SH-SY5Y (cell line): ENCODE results near the gene MSI2.

Experiments used
- GATA2 ChIP-seq: IDR thresholded peaks from 2 replicates; pipeline ENCODE4 v1.6.1; 2011; ENCODE audit warnings: mild to moderate bottlenecking, low read depth, low read length
- GATA3 ChIP-seq: IDR thresholded peaks from 2 replicates; pipeline ENCODE4 v1.6.1; 2011; ENCODE audit warnings: low read depth, mild to moderate bottlenecking, low read length, moderate library complexity

MSI2 gene

GRCh38 chr17:57498443-57498842, 242.1 kb downstream of the MSI2 start:
- TF ChIP-seq GATA2 = no peak
- no peak for TF ChIP-seq GATA3

GRCh38 chr17:57499648-57500049, 243.3 kb downstream of the MSI2 start:
- no peak for TF ChIP-seq GATA3
- TF ChIP-seq GATA2 = no peak

GRCh38 chr17:57501016-57501415, 244.7 kb downstream of the MSI2 start:
- TF ChIP-seq GATA3 = no peak
- TF ChIP-seq GATA2 = no peak

- TF ChIP-seq GATA2 = no peak
- no peak for TF ChIP-seq GATA3
Observed at GRCh38 chr17:57502022-57502421, 245.7 kb downstream of the MSI2 start.

- TF ChIP-seq GATA2 = no peak; the same call in 1 of the 2 replicates
- no peak for TF ChIP-seq GATA3
Observed at GRCh38 chr17:57502811-57503241, 246.5 kb downstream of the MSI2 start.

- no peak for TF ChIP-seq GATA2
- no peak for TF ChIP-seq GATA3
Observed at GRCh38 chr17:57504208-57504607, 247.9 kb downstream of the MSI2 start.

GRCh38 chr17:57505841-57506773, 249.8 kb downstream of the MSI2 start:
- TF ChIP-seq GATA3 = peak; percentile 71; the same call in 1 of the 2 replicates
- peak; percentile 76 for TF ChIP-seq GATA2

- TF ChIP-seq GATA3 (no peak), GATA2 (no peak)
Observed at GRCh38 chr17:57506774-57507127, 250.4 kb downstream of the MSI2 start.

- TF ChIP-seq GATA2 = peak; percentile 99
- TF ChIP-seq GATA3 = peak; percentile 98
Observed at GRCh38 chr17:57507828-57508227, 251.5 kb downstream of the MSI2 start.

- TF ChIP-seq GATA3 = no peak
Observed at GRCh38 chr17:57508671-57509070, 252.3 kb downstream of the MSI2 start.

GRCh38 chr17:57511475-57512123, 255.3 kb downstream of the MSI2 start:
- no peak for TF ChIP-seq GATA2
- no peak for TF ChIP-seq GATA3

- no peak for TF ChIP-seq GATA3
- TF ChIP-seq GATA2 = no peak
Observed at GRCh38 chr17:57512258-57512657, 255.9 kb downstream of the MSI2 start.

GRCh38 chr17:57512691-57513090, 256.4 kb downstream of the MSI2 start:
- TF ChIP-seq GATA2 (no peak), GATA3 (no peak)

GRCh38 chr17:57513569-57513968, 257.2 kb downstream of the MSI2 start:
- no peak for TF ChIP-seq GATA2

- no peak for TF ChIP-seq GATA3
- no peak for TF ChIP-seq GATA2
Observed at GRCh38 chr17:57514614-57515013, 258.3 kb downstream of the MSI2 start.

- TF ChIP-seq GATA3 (no peak), GATA2 (no peak)
Observed at GRCh38 chr17:57515662-57516211, 259.4 kb downstream of the MSI2 start.
